Measurements from ENCODE around the gene OVCA2.
A peak's percentile ranks its signal among the peaks of the same experiment; 100 is the strongest.

OVCA2 gene

GRCh38 chr17:2085648-2085949, 43.8 kb downstream of the OVCA2 start:
- Histone ChIP-seq H3K4me1 (ENCODE audit: insufficient read depth, low read length) (peaks cover 32% of the 10 kb centered on the region), H4K20me1 (ENCODE audit: insufficient read depth, low read length) (no peaks in the 10 kb centered on the region), H3K4me2 (ENCODE audit: insufficient read depth, low read length) (no peak overlapping the region), H3K9ac (ENCODE audit: low read depth, low read length) (no peak overlapping the region), H3K36me3 (ENCODE audit: insufficient read depth, low read length) (peaks cover 77% of the 10 kb centered on the region), H3K27me3 (ENCODE audit: insufficient read depth, low read length, poor library complexity) (no peaks in the 10 kb centered on the region), H3K9me3 (ENCODE audit: insufficient read depth, low read length, severe bottlenecking) (no peaks in the 10 kb centered on the region), H3K4me3 (ENCODE audit: low read depth in 1 of 2, low read length in 2 of 2) (no peak overlapping the region), H3K27ac (ENCODE audit: low read length) (no peak overlapping the region), H2AFZ (ENCODE audit: low read depth, low read length) (no peak overlapping the region), H3K79me2 (ENCODE audit: insufficient read depth, low read length) (no peaks in the 10 kb centered on the region)
- no peak for TF ChIP-seq CTCF (IDR thresholded peaks at IDR 0.05; ENCODE audit: borderline replicate concordance, extremely low read depth, low read length, poor library complexity, severe bottlenecking)
- no peak for TF ChIP-seq EZH2 (IDR thresholded peaks at IDR 0.05; ENCODE audit: borderline replicate concordance, low read depth, low read length, severe bottlenecking)
- ATAC-seq (ENCODE audit: insufficient read depth, low read depth) (no peak), DNase-seq (no peak)

- peaks cover 71% of the 10 kb centered on the region for H3K36me3 ChIP-seq (ENCODE audit: insufficient read depth, low read length)
- H3K4me3 ChIP-seq (ENCODE audit: low read depth in 1 of 2, low read length in 2 of 2): no peak overlapping the region
- no peaks in the 10 kb centered on the region for H3K27me3 ChIP-seq (ENCODE audit: insufficient read depth, low read length, poor library complexity)
- H3K9ac ChIP-seq (ENCODE audit: low read depth, low read length): no peak overlapping the region
- H3K79me2 ChIP-seq (ENCODE audit: insufficient read depth, low read length): no peaks in the 10 kb centered on the region
- H4K20me1 ChIP-seq (ENCODE audit: insufficient read depth, low read length): no peaks in the 10 kb centered on the region
- H3K4me2 ChIP-seq (ENCODE audit: insufficient read depth, low read length): no peak overlapping the region
- H3K27ac ChIP-seq (ENCODE audit: low read length): no peak overlapping the region
- no peaks in the 10 kb centered on the region for H3K9me3 ChIP-seq (ENCODE audit: insufficient read depth, low read length, severe bottlenecking)
- H2AFZ ChIP-seq (ENCODE audit: low read depth, low read length): no peak overlapping the region
- TF ChIP-seq EZH2 (IDR thresholded peaks at IDR 0.05; ENCODE audit: borderline replicate concordance, low read depth, low read length, severe bottlenecking) (no peak), CTCF (IDR thresholded peaks at IDR 0.05; ENCODE audit: borderline replicate concordance, extremely low read depth, low read length, poor library complexity, severe bottlenecking) (no peak)
- ATAC-seq (ENCODE audit: insufficient read depth, low read depth) (no peak), DNase-seq (no peak)
- peaks cover 39% of the 10 kb centered on the region for H3K4me1 ChIP-seq (ENCODE audit: insufficient read depth, low read length)
These were observed 44.5 kb downstream of the OVCA2 start for GRCh38 chr17:2086306-2086705.

- peak; percentile 54 for ATAC-seq (ENCODE audit: insufficient read depth, low read depth)
- H3K4me1 ChIP-seq (ENCODE audit: insufficient read depth, low read length): peaks cover 39% of the 10 kb centered on the region
These were observed 45.9 kb downstream of the OVCA2 start for GRCh38 chr17:2087597-2088211.

More at GRCh38 chr17:2087597-2088211, 45.9 kb downstream of the OVCA2 start:
- no peak overlapping the region for H3K4me2 ChIP-seq (ENCODE audit: insufficient read depth, low read length)
- peaks cover 60% of the 10 kb centered on the region for H3K36me3 ChIP-seq (ENCODE audit: insufficient read depth, low read length)
- H3K27me3 ChIP-seq (ENCODE audit: insufficient read depth, low read length, poor library complexity): no peaks in the 10 kb centered on the region
- H3K27ac ChIP-seq (ENCODE audit: low read length): peak overlapping the region; percentile 77; the same call in 1 of the 2 replicates
- DNase-seq: peak; percentile 55
- H3K9ac ChIP-seq (ENCODE audit: low read depth, low read length): no peak overlapping the region
- H3K4me3 ChIP-seq (ENCODE audit: low read depth in 1 of 2, low read length in 2 of 2): no peak overlapping the region
- TF ChIP-seq EZH2 (IDR thresholded peaks at IDR 0.05; ENCODE audit: borderline replicate concordance, low read depth, low read length, severe bottlenecking): no peak
- no peak for TF ChIP-seq CTCF (IDR thresholded peaks at IDR 0.05; ENCODE audit: borderline replicate concordance, extremely low read depth, low read length, poor library complexity, severe bottlenecking)
- H2AFZ ChIP-seq (ENCODE audit: low read depth, low read length): no peak overlapping the region
- no peaks in the 10 kb centered on the region for H3K79me2 ChIP-seq (ENCODE audit: insufficient read depth, low read length)
- H4K20me1 ChIP-seq (ENCODE audit: insufficient read depth, low read length): no peaks in the 10 kb centered on the region; the same call in 1 of the 2 replicates
- H3K9me3 ChIP-seq (ENCODE audit: insufficient read depth, low read length, severe bottlenecking): no peaks in the 10 kb centered on the region

All from DND-41 (cell line).